ENCODE results near the gene BLID. TPM values are rescaled to one million over a fixed set of nuclear protein-coding genes. Genes with fewer than 3 reads are reported as not detected.

The BLID gene
- total and polyA plus RNA-seq, 2 experiments from 2014 or later, result not detected

DNA sequence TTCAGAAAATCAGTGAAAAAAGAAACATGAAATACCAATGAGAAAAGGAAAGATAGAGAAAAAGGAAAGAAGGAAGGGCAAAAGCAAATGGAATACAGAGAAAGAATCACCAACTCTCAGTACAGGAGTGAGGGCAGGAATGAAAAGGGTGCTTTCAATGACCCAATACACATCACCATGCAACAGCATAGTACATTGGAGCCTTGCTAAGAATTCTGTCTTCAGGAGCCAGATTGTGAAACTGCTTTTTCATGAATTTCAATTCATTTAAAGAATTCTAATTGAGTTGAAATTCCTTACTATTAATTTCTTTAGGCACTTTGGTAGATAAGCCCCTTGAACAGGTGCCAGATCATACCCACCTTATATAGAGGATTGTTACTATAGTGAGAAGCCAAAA, 34.9 kb downstream of the BLID start (continued):
- TF ChIP-seq ZNF462 (CRISPR knock-in tag; IDR thresholded peaks at IDR 0.05) (no peak), EZH2phosphoT487 (IDR thresholded peaks at IDR 0.05; ENCODE audit: unreplicated experiment) (no peak), NANOG (IDR thresholded peaks at IDR 0.05; ENCODE audit: borderline replicate concordance) (no peak), REST (IDR thresholded peaks at IDR 0.05; ENCODE audit: unreplicated experiment) (no peak)

DNA sequence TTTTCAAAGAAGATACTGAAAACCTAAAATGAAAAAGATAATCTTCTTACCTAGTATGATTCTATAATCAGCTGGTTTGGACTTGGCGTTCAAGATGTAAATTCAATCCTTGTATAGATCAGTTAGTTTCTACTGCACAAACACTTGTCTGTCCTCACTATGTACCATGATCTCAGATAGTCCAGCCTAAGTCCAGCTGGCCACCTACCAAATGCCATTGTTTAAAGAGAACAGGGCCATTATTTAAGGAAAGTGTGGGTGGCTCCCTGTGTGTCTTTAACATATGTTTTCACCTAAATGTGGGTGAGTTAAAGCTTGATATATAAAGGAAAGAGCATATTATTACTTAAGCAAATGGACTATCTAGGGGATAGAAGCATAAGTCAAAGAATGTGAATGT, 38.6 kb downstream of the BLID start:
- H3K4me3 Mint-ChIP-seq, result no peak overlapping the region
- no peaks in the 10 kb centered on the region for H3K9me3 Mint-ChIP-seq
- Histone ChIP-seq H3K4me2 (no peak overlapping the region), H3K9me2 (ENCODE audit: insufficient read depth) (no peaks in the 10 kb centered on the region), H3K27me3 (ENCODE audit: insufficient read depth) (no peaks in the 10 kb centered on the region), H4K20me1 (replicated peaks; ENCODE audit: insufficient read depth) (no peaks in the 10 kb centered on the region), H3K27ac (ENCODE audit: low read depth) (no peak overlapping the region), H2AFZ (no peak overlapping the region), H3K4me3 (no peak overlapping the region), H3F3A (replicated peaks; ENCODE audit: low read depth) (no peaks in the 10 kb centered on the region), H3K4me1 (ENCODE audit: insufficient read depth) (no peaks in the 10 kb centered on the region), H3K36me3 (ENCODE audit: insufficient read depth) (no peaks in the 10 kb centered on the region; the same call in 1 of the 2 replicates), H3K79me2 (replicated peaks; ENCODE audit: insufficient read depth) (no peaks in the 10 kb centered on the region)
- H3K4me1 Mint-ChIP-seq, result no peaks in the 10 kb centered on the region
- no peak for DNase-seq (ENCODE audit: low spot score)
- ATAC-seq, result no peak
- no peak overlapping the region for H3K27ac Mint-ChIP-seq
- no peaks in the 10 kb centered on the region for H3K27me3 Mint-ChIP-seq (ENCODE audit: insufficient read depth, low read depth, poor library complexity)
- H3K36me3 Mint-ChIP-seq (ENCODE audit: low read depth), result no peaks in the 10 kb centered on the region
- no peak for TF ChIP-seq EZH2 (IDR thresholded peaks at IDR 0.05; ENCODE audit: low read depth, unreplicated experiment)
- TF ChIP-seq CREB1 (CRISPR knock-in tag; IDR thresholded peaks at IDR 0.05; ENCODE audit: low read depth), result no peak
- TF ChIP-seq STAT1 (IDR thresholded peaks at IDR 0.05; ENCODE audit: unreplicated experiment), result no peak
- no peak for TF ChIP-seq NANOG (IDR thresholded peaks at IDR 0.05; ENCODE audit: borderline replicate concordance)
- no peak for TF ChIP-seq EZH2phosphoT487 (IDR thresholded peaks at IDR 0.05; ENCODE audit: unreplicated experiment)
- no peak for TF ChIP-seq CTCF (conservative IDR thresholded peaks at IDR 0.05; ENCODE audit: low read depth in 2 of 2)

Data from GM23338 (cell line).